Ascending aorta (tissue), 2 donors: Measurements from ENCODE around the gene BRF1. TPM values are rescaled to one million over a fixed set of nuclear protein-coding genes. Genes with fewer than 3 reads are reported as not detected.

Experiments used
- DNase-seq, 2 donors: peaks; one replicate each; pipeline ENCODE4 v3.0.0-alpha.2; 2019; ENCODE audit warnings: low spot score in 2 of 2
- H3K27ac ChIP-seq, 2 donors: fragments of 200-600 bp; sonication (generic); one replicate each; pipeline ENCODE4 v1.5.1; 2016 to 2017; ENCODE audit warnings: mild to moderate bottlenecking in 1 of 2
- H3K27me3 ChIP-seq: fragments of 200-600 bp; sonication (generic); one replicate; pipeline ENCODE4 v1.5.1; 2017
- H3K36me3 ChIP-seq, 2 donors: fragments of 200-600 bp; sonication (generic); one replicate each; pipeline ENCODE4 v1.5.1; 2016
- H3K4me1 ChIP-seq, 2 donors: fragments of 200-600 bp; sonication (generic); one replicate each; pipeline ENCODE4 v1.5.1; 2016 to 2017; ENCODE audit warnings: mild to moderate bottlenecking in 1 of 2
- H3K4me3 ChIP-seq, 2 donors: fragments of 200-600 bp; sonication (generic); one replicate each; pipeline ENCODE4 v1.5.1; 2016 to 2017; ENCODE audit warnings: mild to moderate bottlenecking in 1 of 2
- H3K9me3 ChIP-seq, 2 donors: fragments of 200-600 bp; sonication (generic); one replicate each; pipeline ENCODE4 v1.5.1; 2016
- CTCF ChIP-seq, 3 experiments: fragments of 200-600 bp in 2 of 3; fragments of 450-650 bp in 1 of 3; sonication (generic) in 2 of 3; IDR thresholded peaks; one replicate each; pipeline ENCODE4 v1.5.1; 2016 to 2019; ENCODE audit warnings: antibody characterized with exemption in 3 of 3, mild to moderate bottlenecking in 1 of 3, moderate library complexity in 1 of 3
- intact Hi-C: fragments of 100-400 bp; cut with DNase I; formaldehyde crosslinking; loops from one replicate; pipeline ENCODE4 v1.15.1; 2023
- total RNA-seq: library from RNA; depleted of rRNA; stranded (reverse); fragments of >200 nt; gene quantifications from one replicate; pipeline ENCODE4 v1.1.0, GENCODE V29; 2016

The BRF1 gene
- total RNA-seq, 1 donor from 2014 or later, result 60.9 TPM

GRCh38 chr14:105187935-105188524 lies 112.8 kb downstream of the BRF1 start:
- H3K4me3 ChIP-seq, result no peak overlapping the region
- no peak for TF ChIP-seq CTCF (IDR thresholded peaks at IDR 0.05)
- DNase-seq, result no peak
- no peaks in the 10 kb centered on the region for H3K4me1 ChIP-seq
- no peaks in the 10 kb centered on the region for H3K27me3 ChIP-seq
- peaks cover 0 to 5% of the 10 kb centered on the region in 2 donors for H3K9me3 ChIP-seq
- H3K36me3 ChIP-seq, result no peaks in the 10 kb centered on the region
- H3K27ac ChIP-seq, result no peak overlapping the region
- intact Hi-C loops, result no loop called here

- H3K27ac ChIP-seq, result no peak overlapping the region
- H3K9me3 ChIP-seq, result peaks cover 0 to 5% of the 10 kb centered on the region in 2 donors
- no peak for TF ChIP-seq CTCF (IDR thresholded peaks at IDR 0.05)
- H3K4me3 ChIP-seq, result no peak overlapping the region
- intact Hi-C loops, result no loop called here
- no peaks in the 10 kb centered on the region for H3K36me3 ChIP-seq
- no peaks in the 10 kb centered on the region for H3K4me1 ChIP-seq
- no peak for DNase-seq
- no peaks in the 10 kb centered on the region for H3K27me3 ChIP-seq
Observed at GRCh38 chr14:105187116-105187515, 113.7 kb downstream of the BRF1 start.

GRCh38 chr14:105185973-105186372 lies 114.8 kb downstream of the BRF1 start:
- Histone ChIP-seq H3K9me3 (peaks cover 0 to 5% of the 10 kb centered on the region in 2 donors), H3K4me1 (no peaks in the 10 kb centered on the region), H3K27me3 (no peaks in the 10 kb centered on the region), H3K4me3 (no peak overlapping the region), H3K27ac (no peak overlapping the region), H3K36me3 (no peaks in the 10 kb centered on the region)
- no peak for TF ChIP-seq CTCF (IDR thresholded peaks at IDR 0.05)
- intact Hi-C loops, result no loop called here
- no peak for DNase-seq

- Histone ChIP-seq H3K4me3 (no peak overlapping the region), H3K36me3 (no peaks in the 10 kb centered on the region), H3K9me3 (peaks cover 0 to 5% of the 10 kb centered on the region in 2 donors), H3K27me3 (no peaks in the 10 kb centered on the region), H3K4me1 (no peaks in the 10 kb centered on the region), H3K27ac (no peak overlapping the region)
- no peak for DNase-seq
- TF ChIP-seq CTCF (IDR thresholded peaks at IDR 0.05), result no peak
- intact Hi-C loops, result no loop called here
Observed at GRCh38 chr14:105185001-105185400, 115.8 kb downstream of the BRF1 start.

GRCh38 chr14:105184461-105184860 lies 116.3 kb downstream of the BRF1 start:
- DNase-seq, result no peak
- no peak overlapping the region for H3K27ac ChIP-seq
- H3K27me3 ChIP-seq, result no peaks in the 10 kb centered on the region
- TF ChIP-seq CTCF (IDR thresholded peaks at IDR 0.05), result no peak
- no peak overlapping the region for H3K4me3 ChIP-seq
- peaks cover 0 to 5% of the 10 kb centered on the region in 2 donors for H3K9me3 ChIP-seq
- no peaks in the 10 kb centered on the region for H3K4me1 ChIP-seq
- intact Hi-C loops, result no loop called here
- no peaks in the 10 kb centered on the region for H3K36me3 ChIP-seq
